SU-DHL-6 (cell line): ENCODE measurements around the gene SFSWAP.
"Not testable (repeated sequence)": the region's sequence is repeated elsewhere in the genome, so short reads cannot be mapped to it uniquely, and the experiment has no call there.

Experiments used
- H2AFZ ChIP-seq: fragments of 200-600 bp; sonication (generic); 2 replicates; pipeline ENCODE4 v1.6.1; 2014; ENCODE audit warnings: low read depth, mild to moderate bottlenecking, moderate library complexity, mixed read lengths, antibody characterized with exemption, low read length; ENCODE audit not compliant: severe bottlenecking
- H3F3A ChIP-seq: fragments of 200-600 bp; shearing (Covaris generic); 2 replicates; pipeline ENCODE4 v1.6.0; 2016; ENCODE audit warnings: antibody characterized with exemption, mild to moderate bottlenecking; ENCODE audit not compliant: insufficient read depth
- H3K27ac ChIP-seq: fragments of 200-600 bp; sonication (generic); 2 replicates; pipeline ENCODE4 v1.5.1; 2016; ENCODE audit warnings: low read depth, mild to moderate bottlenecking, low read length, moderate library complexity, mixed read lengths
- H3K27me3 ChIP-seq: fragments of 200-600 bp; sonication (generic), shearing (Covaris generic); 2 replicates; pipeline ENCODE4 v1.6.0; 2014; ENCODE audit warnings: mild to moderate bottlenecking, low read length
- H3K36me3 ChIP-seq: fragments of 200-600 bp; sonication (generic); 2 replicates; pipeline ENCODE4 v1.6.1; 2014; ENCODE audit warnings: mild to moderate bottlenecking, low read length, mixed read lengths
- H3K4me2 ChIP-seq: fragments of 300-600, 200-600 bp; shearing (Covaris generic), sonication (generic); 2 replicates; pipeline ENCODE4 v1.6.0; 2014; ENCODE audit warnings: low read length, low read depth, mild to moderate bottlenecking; ENCODE audit not compliant: poor library complexity, severe bottlenecking
- H3K4me3 ChIP-seq: fragments of 200-600 bp; sonication (generic); 2 replicates; pipeline ENCODE4 v1.5.1; 2014; ENCODE audit warnings: antibody characterized with exemption, low read length, mild to moderate bottlenecking, mixed read lengths; ENCODE audit not compliant: insufficient read depth, poor library complexity, severe bottlenecking
- H3K79me2 ChIP-seq: fragments of 200-600 bp; sonication (generic); 2 replicates; pipeline ENCODE4 v1.6.1; 2014; ENCODE audit warnings: mild to moderate bottlenecking, low read length, moderate library complexity; ENCODE audit not compliant: insufficient read depth
- H3K9ac ChIP-seq: fragments of 200-600 bp; sonication (generic); 2 replicates; pipeline ENCODE4 v1.7.0; 2014; ENCODE audit warnings: mild to moderate bottlenecking, low read length
- H3K9me2 ChIP-seq: fragments of 200-600 bp; sonication (generic); replicated peaks from 2 replicates; pipeline ENCODE4 v1.6.1; 2014; ENCODE audit warnings: low read length; ENCODE audit not compliant: insufficient read depth
- H3K9me3 ChIP-seq: fragments of 200-600 bp; sonication (generic); 2 replicates; pipeline ENCODE4 v1.6.1; 2014; ENCODE audit warnings: low read length, mixed read lengths; ENCODE audit not compliant: insufficient read depth
- H4K20me1 ChIP-seq: fragments of 200-600 bp; sonication (generic); 2 replicates; pipeline ENCODE4 v1.6.1; 2014; ENCODE audit warnings: low read depth, mild to moderate bottlenecking, antibody characterized with exemption, low read length, moderate library complexity, mixed read lengths
- CTCF ChIP-seq: fragments of 200-600 bp; sonication (generic); IDR thresholded peaks from one replicate; pipeline ENCODE4 v1.5.1; 2017; ENCODE audit warnings: antibody characterized with exemption, mild to moderate bottlenecking, low read length, moderate library complexity; ENCODE audit not compliant: insufficient read depth, poor library complexity, severe bottlenecking
- EZH2phosphoT487 ChIP-seq: fragments of 200-600 bp; sonication (generic), shearing (Covaris generic); conservative IDR thresholded peaks from 2 replicates; pipeline ENCODE4 v1.6.1; 2018; ENCODE audit warnings: mild to moderate bottlenecking, antibody characterized with exemption, low read length, moderate library complexity, mixed read lengths

The SFSWAP gene

GRCh38 chr12:131744675-131745074 is 33.8 kb downstream of the SFSWAP start:
- not testable (repeated sequence) for H3K4me3 ChIP-seq, H3K27ac ChIP-seq
- peaks cover 36% of the 10 kb centered on the region for H3K36me3 ChIP-seq

GRCh38 chr12:131745706-131746105 is 34.8 kb downstream of the SFSWAP start:
- Histone ChIP-seq H3F3A (no peaks in the 10 kb centered on the region), H4K20me1 (no peaks in the 10 kb centered on the region), H3K4me3 (no peak overlapping the region), H3K36me3 (peaks cover 32% of the 10 kb centered on the region), H3K9me3 (peaks cover 5% of the 10 kb centered on the region; the same call in 1 of the 2 replicates), H3K9me2 (no peaks in the 10 kb centered on the region), H3K79me2 (no peaks in the 10 kb centered on the region), H3K4me2 (no peak overlapping the region), H2AFZ (no peak overlapping the region), H3K27ac (no peak overlapping the region), H3K9ac (no peak overlapping the region), H3K27me3 (no peaks in the 10 kb centered on the region)
- no peak for TF ChIP-seq EZH2phosphoT487
- TF ChIP-seq CTCF: no peak

More at GRCh38 chr12:131744675-131745074, 33.8 kb downstream of the SFSWAP start:
- not testable (repeated sequence) for H2AFZ ChIP-seq, H3K9me3 ChIP-seq, H3K9me2 ChIP-seq, H4K20me1 ChIP-seq, H3K9ac ChIP-seq, H3K4me2 ChIP-seq, H3F3A ChIP-seq, H3K79me2 ChIP-seq, H3K27me3 ChIP-seq

- Histone ChIP-seq H3K4me2 (no peak overlapping the region), H3K27me3 (no peaks in the 10 kb centered on the region), H4K20me1 (no peaks in the 10 kb centered on the region), H2AFZ (no peak overlapping the region), H3K27ac (no peak overlapping the region), H3F3A (no peaks in the 10 kb centered on the region), H3K9ac (no peak overlapping the region), H3K9me2 (no peaks in the 10 kb centered on the region), H3K79me2 (no peaks in the 10 kb centered on the region), H3K4me3 (no peak overlapping the region), H3K36me3 (peaks cover 18% of the 10 kb centered on the region), H3K9me3 (peaks cover 5% of the 10 kb centered on the region; the same call in 1 of the 2 replicates)
- TF ChIP-seq CTCF (no peak), EZH2phosphoT487 (no peak)
Measured at GRCh38 chr12:131747276-131748177, 36.6 kb downstream of the SFSWAP start.

- H2AFZ ChIP-seq: no peak overlapping the region
- H3F3A ChIP-seq: no peaks in the 10 kb centered on the region
- H3K9ac ChIP-seq: no peak overlapping the region
- H3K27ac ChIP-seq: no peak overlapping the region
- no peaks in the 10 kb centered on the region for H3K9me3 ChIP-seq
- H3K9me2 ChIP-seq: no peaks in the 10 kb centered on the region
- TF ChIP-seq CTCF: no peak
- TF ChIP-seq EZH2phosphoT487: no peak
- H3K4me2 ChIP-seq: no peak overlapping the region
- no peaks in the 10 kb centered on the region for H3K79me2 ChIP-seq
- H3K4me3 ChIP-seq: no peak overlapping the region
- peaks cover under 1% of the 10 kb centered on the region; the same call in 1 of the 2 replicates for H3K36me3 ChIP-seq
- no peaks in the 10 kb centered on the region for H4K20me1 ChIP-seq
- H3K27me3 ChIP-seq: no peaks in the 10 kb centered on the region
Measured at GRCh38 chr12:131749618-131750315, 38.9 kb downstream of the SFSWAP start.
